DND-41 (cell line): ENCODE measurements around the gene TACR1.

Experiments used
- CTCF ChIP-seq: IDR thresholded peaks from 2 replicates; pipeline ENCODE4 v1.5.1; 2012; ENCODE audit warnings: borderline replicate concordance, low read length, moderate library complexity, mild to moderate bottlenecking; ENCODE audit not compliant: poor library complexity, severe bottlenecking; ENCODE audit errors: extremely low read depth
- EZH2 ChIP-seq: IDR thresholded peaks from 3 replicates; pipeline ENCODE4 v1.6.1; 2012; ENCODE audit warnings: borderline replicate concordance, low read depth, mild to moderate bottlenecking, moderate library complexity, low read length, inconsistent platforms; ENCODE audit not compliant: severe bottlenecking

DNA sequence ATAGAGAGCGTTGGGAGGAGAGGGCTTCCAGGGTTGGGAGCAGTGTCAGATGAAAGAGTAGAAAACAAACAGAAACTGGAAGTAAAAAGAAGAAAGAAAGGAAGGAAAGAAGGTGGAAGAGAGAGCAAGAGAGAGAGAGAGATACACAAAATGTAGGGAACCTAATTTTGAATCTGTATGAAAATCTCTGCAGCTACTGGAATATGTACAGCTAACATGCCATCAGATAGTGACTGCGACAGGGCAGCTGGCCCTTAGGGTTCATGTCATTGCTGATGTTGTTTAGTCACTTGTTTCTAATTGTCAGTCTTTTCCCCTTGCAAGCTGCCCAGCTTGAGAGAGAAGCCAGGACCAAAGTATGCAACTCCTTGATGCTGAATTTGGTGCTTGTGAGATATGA is 155.0 kb downstream of the TACR1 start:
- TF ChIP-seq CTCF = no peak
- TF ChIP-seq EZH2 = no peak
